Trophoblast cell (in vitro differentiated cells and primary cell): ENCODE data around the gene PDE8A.

Experiments
- DNase-seq, 2 donors: peaks; one replicate each; pipeline ENCODE4 v3.0.0-alpha.2; 2016
- H2AFZ ChIP-seq: 2 replicates; pipeline ENCODE4 v1.6.1; 2013; ENCODE audit warnings: low read length, moderate library complexity, mild to moderate bottlenecking; ENCODE audit not compliant: insufficient read depth, poor library complexity
- H2AK5ac ChIP-seq: 2 replicates; pipeline ENCODE4 v1.6.1; 2013; ENCODE audit warnings: mild to moderate bottlenecking, low read length
- H2BK120ac ChIP-seq: 2 replicates; pipeline ENCODE4 v1.6.1; 2013; ENCODE audit warnings: low read length, mild to moderate bottlenecking, moderate library complexity; ENCODE audit not compliant: insufficient read depth, poor library complexity
- H2BK12ac ChIP-seq: 2 replicates; pipeline ENCODE4 v1.6.1; 2013; ENCODE audit warnings: mild to moderate bottlenecking, low read length, moderate library complexity
- H2BK5ac ChIP-seq: 2 replicates; pipeline ENCODE4 v1.6.1; 2013; ENCODE audit warnings: low read length, low read depth, moderate library complexity, mild to moderate bottlenecking; ENCODE audit not compliant: poor library complexity
- H3K14ac ChIP-seq: 2 replicates; pipeline ENCODE4 v1.6.1; 2013; ENCODE audit warnings: mild to moderate bottlenecking, low read length
- H3K18ac ChIP-seq: 2 replicates; pipeline ENCODE4 v1.6.1; 2013; ENCODE audit warnings: mild to moderate bottlenecking, low read length
- H3K23ac ChIP-seq: 2 replicates; pipeline ENCODE4 v1.6.1; 2013; ENCODE audit warnings: low read length
- H3K27ac ChIP-seq: 2 replicates; pipeline ENCODE4 v1.5.1; 2013; ENCODE audit warnings: low read depth, mild to moderate bottlenecking, inconsistent platforms, low read length, moderate library complexity
- H3K27me3 ChIP-seq: 2 replicates; pipeline ENCODE4 v1.6.1; 2013; ENCODE audit warnings: inconsistent platforms, mild to moderate bottlenecking, low read length, moderate library complexity; ENCODE audit not compliant: insufficient read depth
- H3K36me3 ChIP-seq, 2 experiments: 1 replicate in 1 of 2; 2 replicates in 1 of 2; pipeline ENCODE4 v1.6.1; 2013; ENCODE audit warnings: low read length in 2 of 2, mild to moderate bottlenecking in 2 of 2, moderate library complexity in 1 of 2; ENCODE audit not compliant: insufficient read depth in 2 of 2, control insufficient read depth in 1 of 2
- H3K4ac ChIP-seq: 2 replicates; pipeline ENCODE4 v1.6.1; 2013; ENCODE audit warnings: low read depth, mild to moderate bottlenecking, low read length, moderate library complexity
- H3K4me1 ChIP-seq, 2 experiments: 1 replicate in 1 of 2; 2 replicates in 1 of 2; pipeline ENCODE4 v1.6.1; 2013; ENCODE audit warnings: low read length in 2 of 2, mild to moderate bottlenecking in 2 of 2, moderate library complexity in 1 of 2; ENCODE audit not compliant: insufficient read depth in 2 of 2, control insufficient read depth in 1 of 2
- H3K4me2 ChIP-seq: 2 replicates; pipeline ENCODE4 v1.6.1; 2013; ENCODE audit warnings: inconsistent platforms, mild to moderate bottlenecking, low read length, moderate library complexity
- H3K4me3 ChIP-seq: 2 replicates; pipeline ENCODE4 v1.5.1; 2013; ENCODE audit warnings: mild to moderate bottlenecking, low read depth, low read length, inconsistent platforms
- H3K79me1 ChIP-seq: one replicate; pipeline ENCODE4 v1.6.1; 2013; ENCODE audit warnings: low read length
- H3K79me2 ChIP-seq: 2 replicates; pipeline ENCODE4 v1.6.1; 2013; ENCODE audit warnings: low read length, mild to moderate bottlenecking; ENCODE audit not compliant: control insufficient read depth, insufficient read depth, poor library complexity
- H3K9ac ChIP-seq: 2 replicates; pipeline ENCODE4 v1.6.1; 2013; ENCODE audit warnings: mild to moderate bottlenecking, low read length
- H3K9me3 ChIP-seq: 2 replicates; pipeline ENCODE4 v1.6.1; 2013; ENCODE audit warnings: low read depth, mild to moderate bottlenecking, control low read depth, inconsistent platforms, low read length; ENCODE audit not compliant: insufficient read depth
- H4K12ac ChIP-seq: 2 replicates; pipeline ENCODE4 v1.6.1; 2013; ENCODE audit warnings: low read depth, mild to moderate bottlenecking, low read length, moderate library complexity
- H4K8ac ChIP-seq: 2 replicates; pipeline ENCODE4 v1.6.1; 2013; ENCODE audit warnings: low read depth, mild to moderate bottlenecking, low read length, moderate library complexity
- H4K91ac ChIP-seq: one replicate; pipeline ENCODE4 v1.6.1; 2013; ENCODE audit warnings: low read depth, mild to moderate bottlenecking, low read length, moderate library complexity
- WGBS: extraction: QIAGEN DNeasy Blood & Tissue Kit; methylation state at CpG from one replicate; pipeline ENCODE4 v1.1.7; 2013; ENCODE audit warnings: missing lambda C conversion rate; ENCODE audit not compliant: insufficient read length, insufficient coverage; ENCODE audit errors: extremely low coverage; 5-methylcytosine and 5-hydroxymethylcytosine counted together

The PDE8A gene

GRCh38 chr15:85041230-85041629, 59.6 kb downstream of the PDE8A start:
- Histone ChIP-seq H3K79me1 (peaks cover 2% of the 10 kb centered on the region), H4K8ac (no peak overlapping the region), H3K27ac (no peak overlapping the region), H3K14ac (no peak overlapping the region), H3K9me3 (no peaks in the 10 kb centered on the region), H2AK5ac (no peak overlapping the region), H3K9ac (no peak overlapping the region), H4K91ac (no peak overlapping the region), H2AFZ (no peak overlapping the region), H2BK5ac (no peak overlapping the region), H3K23ac (no peak overlapping the region), H3K36me3 (no peaks in the 10 kb centered on the region), H3K27me3 (no peaks in the 10 kb centered on the region), H3K4me3 (no peak overlapping the region), H3K4ac (no peak overlapping the region), H3K4me1 (no peaks in the 10 kb centered on the region), H3K4me2 (no peak overlapping the region), H2BK120ac (no peak overlapping the region), H4K12ac (no peak overlapping the region), H2BK12ac (no peak overlapping the region), H3K18ac (no peak overlapping the region), H3K79me2 (no peaks in the 10 kb centered on the region)
- no CpG with 5 or more reads among the region's 5 CpGs for WGBS
- no peak for DNase-seq

DNA sequence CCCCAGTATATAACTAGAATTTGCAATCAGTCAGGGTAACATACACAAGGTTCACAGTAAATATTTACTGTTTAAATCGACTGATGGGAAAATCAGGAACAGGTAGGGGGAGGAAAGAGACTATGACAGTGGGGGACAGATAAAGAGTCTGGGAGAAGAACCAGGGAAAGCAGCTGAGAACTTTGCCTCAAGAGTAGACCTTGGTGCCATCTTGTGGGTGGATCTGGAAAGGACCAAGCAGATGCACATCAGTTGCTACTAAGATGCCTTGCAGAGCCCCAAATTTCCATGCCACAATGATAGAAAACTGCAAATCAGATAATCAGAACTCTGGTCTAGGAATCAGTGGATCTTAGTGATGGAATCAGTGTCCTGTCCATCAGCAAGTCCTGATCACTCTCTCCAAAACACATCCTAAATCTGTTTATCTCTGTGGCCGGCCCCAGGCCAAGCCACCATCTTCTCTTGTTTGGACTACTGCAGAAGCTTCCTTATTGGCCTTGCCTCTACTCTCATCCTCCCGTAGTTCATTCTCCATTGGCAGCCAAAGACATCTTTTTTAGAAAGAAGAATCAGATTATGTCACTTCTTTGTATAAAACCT, 62.7 kb downstream of the PDE8A start:
- DNase-seq = peak; percentile 22 to 54
- Histone ChIP-seq H3K4me1 (peaks cover 0 to 2% of the 10 kb centered on the region in 2 experiments), H4K12ac (no peak overlapping the region), H2BK5ac (no peak overlapping the region), H3K79me1 (peaks cover 2% of the 10 kb centered on the region), H4K91ac (no peak overlapping the region), H3K4me2 (no peak overlapping the region), H3K9ac (no peak overlapping the region), H4K8ac (no peak overlapping the region), H3K4me3 (no peak overlapping the region), H3K14ac (no peak overlapping the region), H3K36me3 (no peaks in the 10 kb centered on the region), H3K4ac (no peak overlapping the region), H3K23ac (no peak overlapping the region), H3K9me3 (no peaks in the 10 kb centered on the region), H3K27ac (no peak overlapping the region), H3K79me2 (no peaks in the 10 kb centered on the region), H2BK120ac (no peak overlapping the region), H3K27me3 (no peaks in the 10 kb centered on the region), H2AFZ (no peak overlapping the region), H2BK12ac (no peak overlapping the region), H3K18ac (no peak overlapping the region), H2AK5ac (no peak overlapping the region)
- no CpG with 5 or more reads among the region's 3 CpGs for WGBS

DNA sequence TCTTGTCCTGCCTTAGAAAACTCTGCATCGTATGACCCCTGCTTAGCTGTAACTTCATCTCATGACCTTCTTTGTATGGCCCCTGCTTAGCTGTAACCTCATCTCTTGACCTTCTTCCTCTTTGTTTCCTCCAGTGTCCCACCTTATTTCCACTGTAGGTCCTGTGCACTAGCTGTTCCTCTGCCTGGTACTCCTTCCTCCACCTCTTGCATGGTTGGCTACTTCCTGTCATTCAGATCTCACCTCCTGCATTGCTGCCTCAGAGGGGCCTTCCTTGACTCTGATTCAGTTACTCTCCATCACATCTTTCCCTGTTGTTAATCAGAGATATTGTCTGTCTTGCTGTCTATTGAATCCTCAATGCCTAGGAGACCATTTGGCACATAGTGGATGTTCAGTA, 63.2 kb downstream of the PDE8A start:
- no CpG with 5 or more reads among the region's 1 CpG for WGBS
- Histone ChIP-seq H2AK5ac (no peak overlapping the region), H4K91ac (no peak overlapping the region), H3K4me1 (peaks cover 0 to 2% of the 10 kb centered on the region in 2 experiments), H3K27me3 (no peaks in the 10 kb centered on the region), H3K9me3 (no peaks in the 10 kb centered on the region), H2AFZ (no peak overlapping the region), H3K4me2 (no peak overlapping the region), H3K4ac (no peak overlapping the region), H4K12ac (no peak overlapping the region), H4K8ac (no peak overlapping the region), H3K79me2 (no peaks in the 10 kb centered on the region), H3K79me1 (peaks cover 2% of the 10 kb centered on the region), H2BK12ac (peak overlapping the region; percentile 6), H3K36me3 (no peaks in the 10 kb centered on the region), H3K23ac (no peak overlapping the region), H3K4me3 (no peak overlapping the region), H3K14ac (no peak overlapping the region), H3K27ac (no peak overlapping the region), H2BK5ac (no peak overlapping the region), H3K18ac (no peak overlapping the region), H2BK120ac (no peak overlapping the region), H3K9ac (no peak overlapping the region)
- no peak for DNase-seq

DNA sequence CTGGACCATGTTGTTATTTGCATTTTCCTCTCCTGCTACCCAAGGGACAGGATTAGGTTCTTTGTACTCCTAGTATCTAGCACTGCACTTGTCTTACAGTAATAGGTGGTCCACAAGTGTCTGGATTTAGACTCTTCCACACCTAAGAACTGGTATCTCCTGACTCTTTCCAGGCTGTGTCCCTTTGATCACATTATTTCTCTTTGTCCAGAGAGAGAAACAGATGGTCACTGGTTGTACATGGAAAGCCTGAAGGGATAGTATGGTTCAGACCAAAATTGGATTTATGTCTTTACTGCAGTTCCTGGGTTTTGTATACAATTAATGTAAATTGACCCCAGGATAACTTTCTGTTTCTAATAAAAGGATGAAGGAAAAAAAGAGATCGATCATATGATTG, 64.0 kb downstream of the PDE8A start:
- H3K14ac ChIP-seq = no peak overlapping the region
- H3K4me1 ChIP-seq = peaks cover 0 to 2% of the 10 kb centered on the region in 2 experiments
- no peak overlapping the region for H4K12ac ChIP-seq
- no CpG with 5 or more reads among the region's 1 CpG for WGBS
- H3K4me2 ChIP-seq = no peak overlapping the region
- H2AFZ ChIP-seq = no peak overlapping the region
- H3K23ac ChIP-seq = no peak overlapping the region
- H3K27me3 ChIP-seq = no peaks in the 10 kb centered on the region
- H3K4me3 ChIP-seq = no peak overlapping the region
- H3K9me3 ChIP-seq = no peaks in the 10 kb centered on the region
- H3K27ac ChIP-seq = no peak overlapping the region
- no peak for DNase-seq
- no peaks in the 10 kb centered on the region for H3K79me2 ChIP-seq
- no peak overlapping the region for H2BK5ac ChIP-seq
- no peak overlapping the region for H2BK12ac ChIP-seq
- H3K79me1 ChIP-seq = peaks cover 2% of the 10 kb centered on the region
- no peak overlapping the region for H2BK120ac ChIP-seq
- no peak overlapping the region for H4K8ac ChIP-seq
- H3K9ac ChIP-seq = no peak overlapping the region
- no peak overlapping the region for H3K18ac ChIP-seq
- no peak overlapping the region for H4K91ac ChIP-seq
- no peaks in the 10 kb centered on the region for H3K36me3 ChIP-seq
- H2AK5ac ChIP-seq = no peak overlapping the region
- H3K4ac ChIP-seq = no peak overlapping the region
